K562 (cell line): ENCODE data around the gene OR10G8. TPM values are rescaled to one million over a fixed set of nuclear protein-coding genes. Genes with fewer than 3 reads are reported as not detected.

Experiments used
- CREM ChIP-seq: IDR thresholded peaks from 2 replicates; pipeline ENCODE4 v1.6.1; 2014; ENCODE audit warnings: antibody characterized with exemption, low read depth
- CUX1 ChIP-seq: fragments of 200-800 bp; sonication (Bioruptor generic); IDR thresholded peaks from 2 replicates; pipeline ENCODE4 v1.6.1; 2016; ENCODE audit warnings: missing genetic modification characterization, missing compliant biosample characterization
- E2F4 ChIP-seq: sonication (generic); formaldehyde crosslinking; IDR thresholded peaks from 2 replicates; pipeline ENCODE4 v1.8.0; 2022; ENCODE audit warnings: mild to moderate bottlenecking, low read depth, missing genetic modification reagents
- ELF4 ChIP-seq: fragments of 450-650 bp; formaldehyde crosslinking; IDR thresholded peaks from 2 replicates; pipeline ENCODE4 v1.4.0; 2022; ENCODE audit warnings: missing genetic modification characterization
- FOXA3 ChIP-seq, 2 experiments: fragments of 450-650 bp in 1 of 2; sonication (generic) in 1 of 2; formaldehyde crosslinking; IDR thresholded peaks in 1 of 2; conservative IDR thresholded peaks in 1 of 2; 2 replicates each; pipeline versions ENCODE4 v1.4.0 to v1.8.0; 2020 to 2022; ENCODE audit warnings: mild to moderate bottlenecking in 2 of 2, missing genetic modification reagents in 1 of 2
- GATAD2B ChIP-seq: fragments of 450-650 bp; IDR thresholded peaks from 2 replicates; pipeline ENCODE4 v1.6.1; 2017; ENCODE audit warnings: mild to moderate bottlenecking, borderline replicate concordance
- HDAC2 ChIP-seq: fragments of 450-650 bp; IDR thresholded peaks from 2 replicates; pipeline ENCODE4 v1.6.1; 2016; ENCODE audit warnings: mild to moderate bottlenecking
- NCOR1 ChIP-seq: fragments of 450-650 bp; IDR thresholded peaks from 2 replicates; pipeline ENCODE4 v1.6.1; 2016; ENCODE audit warnings: mild to moderate bottlenecking, moderate library complexity
- NFE2 ChIP-seq: IDR thresholded peaks from 2 replicates; pipeline ENCODE4 v1.6.1; 2014; ENCODE audit warnings: antibody characterized with exemption, low read depth
- PURB ChIP-seq: sonication (generic); formaldehyde crosslinking; IDR thresholded peaks from 2 replicates; pipeline ENCODE4 v1.9.0; 2021; ENCODE audit warnings: low read depth, mild to moderate bottlenecking, missing genetic modification reagents
- RBM34 ChIP-seq: fragments of 200-400 bp; formaldehyde crosslinking; IDR thresholded peaks from 2 replicates; pipeline ENCODE4 v1.6.1; 2018; ENCODE audit warnings: low read length, borderline replicate concordance; ENCODE audit not compliant: insufficient read depth
- SRSF9 ChIP-seq: fragments of 200-400 bp; formaldehyde crosslinking; IDR thresholded peaks from 2 replicates; pipeline ENCODE4 v1.6.1; 2017; ENCODE audit warnings: low read depth, low read length, borderline replicate concordance
- TCF7L2 ChIP-seq: fragments of 150-350 bp; IDR thresholded peaks from 2 replicates; pipeline ENCODE4 v1.6.1; 2016; ENCODE audit warnings: low read depth, mild to moderate bottlenecking, low read length, moderate library complexity
- TEAD4 ChIP-seq, 2 experiments: sonication (generic) in 1 of 2; formaldehyde crosslinking in 1 of 2; IDR thresholded peaks; 2 replicates each; pipeline versions ENCODE4 v1.6.1 to v1.8.0; 2012 to 2022; ENCODE audit warnings: borderline replicate concordance in 1 of 2, inconsistent platforms in 1 of 2, low read length in 1 of 2, mild to moderate bottlenecking in 1 of 2, missing genetic modification reagents in 1 of 2
- TOE1 ChIP-seq, 2 experiments: fragments of 450-650 bp in 1 of 2; sonication (generic) in 1 of 2; formaldehyde crosslinking in 1 of 2; IDR thresholded peaks; 2 replicates each; pipeline versions ENCODE4 v1.7.1 to v1.8.0; 2016 to 2022; ENCODE audit warnings: borderline replicate concordance in 2 of 2, mild to moderate bottlenecking in 2 of 2, antibody characterized with exemption in 1 of 2, inconsistent platforms in 1 of 2, low read depth in 1 of 2, missing genetic modification reagents in 1 of 2, moderate library complexity in 1 of 2
- XRCC4 ChIP-seq: IDR thresholded peaks from one replicate; pipeline ENCODE4 v1.6.1; 2011; ENCODE audit not compliant: insufficient read depth, insufficient read length; ENCODE audit errors: extremely low read depth
- ZBTB2 ChIP-seq: fragments of 450-650 bp; IDR thresholded peaks from 2 replicates; pipeline ENCODE4 v1.6.1; 2016; ENCODE audit warnings: antibody characterized with exemption
- ZNF140 ChIP-seq: fragments of 250-450 bp; sonication (Bioruptor Pico); IDR thresholded peaks from 2 replicates; pipeline ENCODE4 v1.8.0; 2021; ENCODE audit warnings: moderate library complexity, mild to moderate bottlenecking, inconsistent platforms
- ZNF197 ChIP-seq: fragments of 200-800 bp; sonication (Bioruptor generic); IDR thresholded peaks from 2 replicates; pipeline ENCODE4 v1.6.1; 2016; ENCODE audit warnings: low read depth, missing genetic modification characterization, missing compliant biosample characterization
- polyA plus RNA-seq, 8 experiments: library from polyadenylated mRNA; depleted of rRNA in 4 of 8; stranded (reverse) in 5 of 8; unstranded in 3 of 8; fragments of >200 nt; fragmentation: Nextera tagmentation in 2 of 8; fragmentation: Illumina TruSeq in 1 of 8; extraction: Ambion mirVana in 2 of 8; extraction: Trizol in 1 of 8; gene quantifications; 2 replicates each; pipeline versions ENCODE4 v1.2.1 to v1.2.3, GENCODE V29; 2011 to 2014; ENCODE audit warnings: inconsistent platforms in 1 of 8, missing spikeins in 1 of 8
- total RNA-seq, 7 experiments: library from RNA; depleted of rRNA in 6 of 7; stranded (reverse); fragments of >200 nt in 6 of 7; fragmentation: Illumina TruSeq in 2 of 7; extraction: Trizol in 2 of 7; gene quantifications; 2 replicates each; pipeline versions ENCODE4 v1.2.1 to v1.2.3, GENCODE V29; 2011 to 2021; ENCODE audit warnings: low replicate concordance in 1 of 7

Gene OR10G8
- total and polyA plus RNA-seq, 9 of the 15 experiments (the other 6 are each of a cell fraction or from before 2014, with no cell fraction given) = not detected

- TF ChIP-seq FOXA3 (CRISPR knock-in tag; conservative IDR thresholded peaks at IDR 0.05 in 1 of 2, IDR thresholded peaks at IDR 0.05 in 1 of 2) (peak in 1 of 2 experiments; percentile 30; a peak in 1 of 4 replicates), TOE1 (IDR thresholded peaks at IDR 0.05; ENCODE audit: borderline replicate concordance) (peak; percentile 66; the same call in 1 of the 2 replicates), TOE1 (CRISPR knock-in tag; IDR thresholded peaks at IDR 0.05; ENCODE audit: borderline replicate concordance, low read depth) (no peak), NFE2 (peak; percentile 96), RBM34 (no peak), TEAD4 (IDR thresholded peaks at IDR 0.05; ENCODE audit: low read length) (peak; percentile 99), TEAD4 (CRISPR knock-in tag; IDR thresholded peaks at IDR 0.05; ENCODE audit: borderline replicate concordance) (no peak), HDAC2 (peak; percentile 90), XRCC4 (no peak), CREM (peak; percentile 85), PURB (CRISPR knock-in tag) (no peak), SRSF9 (no peak), E2F4 (no peak), TCF7L2 (no peak), CUX1 (peak; percentile 89; the same call in 1 of the 2 replicates), ELF4 (CRISPR knock-in tag) (peak; percentile 36; the same call in 1 of the 2 replicates), ZNF197 (peak; percentile 85; the same call in 1 of the 2 replicates), NCOR1 (peak; percentile 94), GATAD2B (peak; percentile 98), ZBTB2 (0 out of 2 replicates have a peak, but pooled peaks have one; percentile 51), ZNF140 (no peak)
Observed at GRCh38 chr11:124079631-124080326, 53.2 kb downstream of the OR10G8 start (continued).
